HG02840 (cell line): ENCODE data around the gene ZNF354B.
"Not testable (repeated sequence)": the region's sequence is repeated elsewhere in the genome, so short reads cannot be mapped to it uniquely, and the experiment has no call there.

Source experiments
- ATAC-seq: cut with Tn5 transposase; IDR thresholded peaks from one replicate; pipeline ENCODE4 v1.9.1; 2021; ENCODE audit warnings: mild to moderate bottlenecking, moderate library complexity, moderate number of reproducible peaks; ENCODE audit not compliant: unreplicated experiment, low FRiP score

Gene ZNF354B

GRCh38 chr5:178859625-178860521 is at the start of gene ZNF354B:
Gene ZNF354B, plus strand, starts transcription at chr5:178859953. Its CDS starts 1,095 bp downstream, at chr5:178861048.
- ATAC-seq = peak; percentile 98

- ATAC-seq = no peak
Observed at GRCh38 chr5:178817506-178817905, 42.2 kb upstream of the ZNF354B start.

GRCh38 chr5:178818094-178818493 is 41.7 kb upstream of the ZNF354B start:
- ATAC-seq = no peak

- ATAC-seq = no peak
Observed at GRCh38 chr5:178820001-178820400, 39.8 kb upstream of the ZNF354B start.

GRCh38 chr5:178825444-178825843 is 34.3 kb upstream of the ZNF354B start:
- no peak for ATAC-seq

- ATAC-seq = no peak
Observed at GRCh38 chr5:178826216-178826615, 33.5 kb upstream of the ZNF354B start.

GRCh38 chr5:178827636-178828035 is 32.1 kb upstream of the ZNF354B start:
- no peak for ATAC-seq

- ATAC-seq = no peak
Observed at GRCh38 chr5:178831049-178831448, 28.7 kb upstream of the ZNF354B start.

- ATAC-seq = no peak
Observed at GRCh38 chr5:178832618-178833201, 27.0 kb upstream of the ZNF354B start.

- ATAC-seq = no peak
Observed at GRCh38 chr5:178836628-178837027, 23.1 kb upstream of the ZNF354B start.

GRCh38 chr5:178838695-178839318 is 20.9 kb upstream of the ZNF354B start:
- not testable (repeated sequence) for ATAC-seq

GRCh38 chr5:178839319-178839704 is 20.4 kb upstream of the ZNF354B start:
- ATAC-seq = no peak

GRCh38 chr5:178840399-178840798 is 19.4 kb upstream of the ZNF354B start:
- not testable (repeated sequence) for ATAC-seq

- ATAC-seq = no peak
Observed at GRCh38 chr5:178849316-178849715, 10.4 kb upstream of the ZNF354B start.

- ATAC-seq = no peak
Observed at GRCh38 chr5:178851951-178852350, 7.8 kb upstream of the ZNF354B start.

- ATAC-seq = no peak
Observed at GRCh38 chr5:178854284-178854683, 5.5 kb upstream of the ZNF354B start.

GRCh38 chr5:178860615-178861014 is 862 bp downstream of the ZNF354B start:
- ATAC-seq = not testable (repeated sequence)

GRCh38 chr5:178861627-178862026 is 1.9 kb downstream of the ZNF354B start:
- no peak for ATAC-seq

- ATAC-seq = no peak
Observed at GRCh38 chr5:178866946-178867345, 7.2 kb downstream of the ZNF354B start.

GRCh38 chr5:178869577-178869976 is 9.8 kb downstream of the ZNF354B start:
- no peak for ATAC-seq

- ATAC-seq = no peak
Observed at GRCh38 chr5:178870411-178870810, 10.7 kb downstream of the ZNF354B start.
